NCI-H524 (cell line): Measurements from ENCODE around the gene SLC39A6.
"Not testable (repeated sequence)": the region's sequence is repeated elsewhere in the genome, so short reads cannot be mapped to it uniquely, and the experiment has no call there.

Experiments
- DNase-seq, 2 experiments: peaks; one replicate each; lab custom pipeline; 2025; lab: John Stamatoyannopoulos, UW

Gene SLC39A6

GRCh38 chr18:36099311-36099710 lies 29.8 kb downstream of the SLC39A6 start:
- no peak for DNase-seq

- no peak for DNase-seq
Measured at GRCh38 chr18:36096955-36097354, 32.2 kb downstream of the SLC39A6 start.

GRCh38 chr18:36095936-36096519 lies 33.1 kb downstream of the SLC39A6 start:
- peak; percentile 10 to 61 for DNase-seq

GRCh38 chr18:36094431-36094830 lies 34.7 kb downstream of the SLC39A6 start:
- no peak for DNase-seq

- DNase-seq = not testable (repeated sequence)
Measured at GRCh38 chr18:36092116-36092515, 37.0 kb downstream of the SLC39A6 start.

- DNase-seq = no peak
Measured at GRCh38 chr18:36089001-36089400, 40.1 kb downstream of the SLC39A6 start.

- DNase-seq = no peak
Measured at GRCh38 chr18:36088256-36088655, 40.9 kb downstream of the SLC39A6 start.

GRCh38 chr18:36086186-36086585 lies 43.0 kb downstream of the SLC39A6 start:
- no peak for DNase-seq

GRCh38 chr18:36085195-36085594 lies 43.9 kb downstream of the SLC39A6 start:
- no peak for DNase-seq

- DNase-seq = no peak
Measured at GRCh38 chr18:36083729-36084128, 45.4 kb downstream of the SLC39A6 start.

GRCh38 chr18:36081118-36081517 lies 48.0 kb downstream of the SLC39A6 start:
- DNase-seq = not testable (repeated sequence)

- DNase-seq = no peak
Measured at GRCh38 chr18:36078751-36079529, 50.2 kb downstream of the SLC39A6 start.

GRCh38 chr18:36077764-36078163 lies 51.4 kb downstream of the SLC39A6 start:
- not testable (repeated sequence) for DNase-seq

GRCh38 chr18:36075862-36076587 lies 53.1 kb downstream of the SLC39A6 start:
- DNase-seq = no peak

GRCh38 chr18:36074435-36074834 lies 54.7 kb downstream of the SLC39A6 start:
- no peak for DNase-seq

GRCh38 chr18:36073676-36074075 lies 55.5 kb downstream of the SLC39A6 start:
- no peak for DNase-seq

- DNase-seq = not testable (repeated sequence)
Measured at GRCh38 chr18:36072406-36072805, 56.7 kb downstream of the SLC39A6 start.

GRCh38 chr18:36067055-36067957 lies 61.8 kb downstream of the SLC39A6 start, which contains the start of gene RPRD1A:
Gene RPRD1A (minus strand): TSS chr18:36067559. CDS start chr18:36067404, 155 bp downstream.
- DNase-seq = peak; percentile 89 to 90

- no peak for DNase-seq
Measured at GRCh38 chr18:36066686-36067054, 62.5 kb downstream of the SLC39A6 start.

- DNase-seq = peak in 1 of 2 experiments; percentile 8
Measured at GRCh38 chr18:36066001-36066400, 63.1 kb downstream of the SLC39A6 start.

GRCh38 chr18:36064809-36065079 lies 64.4 kb downstream of the SLC39A6 start:
- DNase-seq = not testable (repeated sequence)
